ENCODE data around the gene FBN2. TPM values are rescaled to one million over a fixed set of nuclear protein-coding genes. Genes with fewer than 3 reads are reported as not detected.

The FBN2 gene
- total and polyA plus RNA-seq, 9 of the 15 experiments (the other 6 are each of a cell fraction or from before 2014, with no cell fraction given) = 0.01 to 0.09 TPM; not detected in 7

GRCh38 chr5:128335339-128335738 lies 202.7 kb downstream of the FBN2 start:
- H3K9me1 ChIP-seq (ENCODE audit: control insufficient read depth, insufficient read depth, low read length) = no peaks in the 10 kb centered on the region
- no peaks in the 10 kb centered on the region for H3K79me2 ChIP-seq (ENCODE audit: control insufficient read depth, insufficient read depth, low read length)
- POLR2A ChIA-PET = no interaction called here
- H3K4me2 ChIP-seq (ENCODE audit: insufficient read depth, low read length) = no peak overlapping the region
- no peaks in the 10 kb centered on the region for H3K4me1 ChIP-seq (replicated peaks in 1 of 2; ENCODE audit: control insufficient read depth in 2 of 2, insufficient read depth in 2 of 2, low read length in 2 of 2)
- no peak overlapping the region for H3K9ac ChIP-seq (ENCODE audit: insufficient read depth in 1 of 2, low read depth in 2 of 2, low read length in 2 of 2)
- H3K27me3 ChIP-seq (ENCODE audit: control insufficient read depth in 2 of 2, insufficient read depth in 2 of 2, low read length in 2 of 2) = no peaks in the 10 kb centered on the region
- BruUV-seq (replicated peaks) = no TSS peak
- H3K27ac ChIP-seq (ENCODE audit: extremely low read depth, low read depth, low read length) = no peak overlapping the region
- H3K4me3 ChIP-seq = no peak overlapping the region
- no peaks in the 10 kb centered on the region for H3K9me3 ChIP-seq (replicated peaks; ENCODE audit: control insufficient read depth, insufficient read depth, low read depth, low read length)
- CTCF ChIA-PET (ENCODE audit: low intra/inter-chr PET ratio) = no interaction called here
- intact Hi-C loops (cut with micrococcal nuclease) (no loop called here), in situ Hi-C loops (cut with MboI) (no loop called here)
- 0% methylated on average over 3 of the region's 3 CpGs for WGBS (ENCODE audit: insufficient coverage, low coverage, missing lambda C conversion rate)
- no peak overlapping the region for H2AFZ ChIP-seq (ENCODE audit: low read depth, low read length)
- no peaks in the 10 kb centered on the region for H4K20me1 ChIP-seq (replicated peaks; ENCODE audit: control insufficient read depth, insufficient read depth, low read length)
- FAIRE-seq (no peak), ATAC-seq (no peak), DNase-seq (ENCODE audit: extremely low read depth in 1 of 4, low spot score in 3 of 4) (no peak)
- TF ChIP-seq KDM4B (IDR thresholded peaks at IDR 0.05; ENCODE audit: borderline replicate concordance in 2 of 2, low read depth in 1 of 2) = no peak
- no peak for TF ChIP-seq ATF3 (IDR thresholded peaks at IDR 0.05)
- TF ChIP-seq ATF3 (CRISPR knock-in tag; conservative IDR thresholded peaks at IDR 0.05) = no peak
- TF ChIP-seq ZC3H11A (IDR thresholded peaks at IDR 0.05; ENCODE audit: low read depth, low read length) = no peak
- no peak for TF ChIP-seq RNF219 (CRISPR knock-in tag; IDR thresholded peaks at IDR 0.05)
- TF ChIP-seq POLR2A (conservative IDR thresholded peaks at IDR 0.05) = no peak
- TF ChIP-seq ESRRB (CRISPR knock-in tag; IDR thresholded peaks at IDR 0.05; ENCODE audit: borderline replicate concordance) = no peak
- no peak for TF ChIP-seq NCOR1 (IDR thresholded peaks at IDR 0.05)
- no peak for TF ChIP-seq HMG20B (CRISPR knock-in tag; IDR thresholded peaks at IDR 0.05)
- TF ChIP-seq E2F8 (IDR thresholded peaks at IDR 0.05; ENCODE audit: low read depth, partially characterized antibody) = no peak
- no peak for TF ChIP-seq ATF4 (CRISPR knock-in tag; IDR thresholded peaks at IDR 0.05)
- no peak for TF ChIP-seq NFXL1 (CRISPR knock-in tag; IDR thresholded peaks at IDR 0.05)
- no peak for TF ChIP-seq KAT7 (CRISPR knock-in tag; IDR thresholded peaks at IDR 0.05; ENCODE audit: borderline replicate concordance)
- no peak for TF ChIP-seq HMGN3 (IDR thresholded peaks at IDR 0.05; ENCODE audit: borderline replicate concordance, extremely low read depth, insufficient read length, low read depth, low read length)
- TF ChIP-seq HDAC6 (IDR thresholded peaks at IDR 0.05; ENCODE audit: low read depth, low read length) = no peak
- TF ChIP-seq PKNOX1 (IDR thresholded peaks at IDR 0.05) = no peak
- no peak for TF ChIP-seq XRCC3 (IDR thresholded peaks at IDR 0.05)
- no peaks in the 10 kb centered on the region for H3K36me3 ChIP-seq (ENCODE audit: control insufficient read depth, insufficient read depth, low read length)
